HL-60 (cell line): Measurements from ENCODE around the gene KCNC1.

Experiments
- CTCF ChIP-seq: IDR thresholded peaks from one replicate; pipeline ENCODE4 v1.5.1; 2011; ENCODE audit warnings: low read length, control low read depth, inconsistent platforms; ENCODE audit not compliant: insufficient read depth
- GABPA ChIP-seq: IDR thresholded peaks from 2 replicates; pipeline ENCODE4 v1.6.1; 2012; ENCODE audit warnings: low read depth
- POLR2AphosphoS5 ChIP-seq: IDR thresholded peaks from 2 replicates; pipeline ENCODE4 v1.6.1; 2012; ENCODE audit warnings: low read depth
- REST ChIP-seq: IDR thresholded peaks from 2 replicates; pipeline ENCODE4 v1.6.1; 2012; ENCODE audit warnings: low read depth; ENCODE audit not compliant: insufficient replicate concordance
- SPI1 ChIP-seq: IDR thresholded peaks from 2 replicates; pipeline ENCODE4 v1.6.1; 2012; ENCODE audit warnings: low read depth, mild to moderate bottlenecking, borderline replicate concordance

- TF ChIP-seq CTCF (no peak), REST (no peak), POLR2AphosphoS5 (no peak), GABPA (no peak), SPI1 (no peak)
Measured at GRCh38 chr11:17765356-17766072, 30.9 kb downstream of the KCNC1 start.
